Osteocyte (in vitro differentiated cells): ENCODE data around the gene KLRG1. TPM values are rescaled to one million over a fixed set of nuclear protein-coding genes. Genes with fewer than 3 reads are reported as not detected.

Experiments used
- DNase-seq: peaks from one replicate; pipeline ENCODE4 v3.0.0; 2021; ENCODE audit warnings: mixed read lengths; ENCODE audit not compliant: unreplicated experiment; ENCODE audit errors: extremely low spot score
- H3K27ac Mint-ChIP-seq: one replicate; pipeline ENCODE4 v1.8.0; 2021; ENCODE audit warnings: mild to moderate bottlenecking, mixed read lengths; ENCODE audit not compliant: unreplicated experiment
- H3K27me3 Mint-ChIP-seq: one replicate; pipeline ENCODE4 v1.8.0; 2021; ENCODE audit warnings: mixed read lengths; ENCODE audit not compliant: unreplicated experiment
- H3K36me3 Mint-ChIP-seq: one replicate; pipeline ENCODE4 v1.8.0; 2021; ENCODE audit warnings: mixed read lengths; ENCODE audit not compliant: unreplicated experiment
- H3K4me1 Mint-ChIP-seq: one replicate; pipeline ENCODE4 v1.8.0; 2021; ENCODE audit warnings: mixed read lengths; ENCODE audit not compliant: unreplicated experiment
- H3K4me3 Mint-ChIP-seq: one replicate; pipeline ENCODE4 v1.8.0; 2021; ENCODE audit warnings: mild to moderate bottlenecking, moderate library complexity, mixed read lengths; ENCODE audit not compliant: unreplicated experiment
- H3K9me3 Mint-ChIP-seq: one replicate; pipeline ENCODE4 v1.8.0; 2021; ENCODE audit warnings: mixed read lengths; ENCODE audit not compliant: unreplicated experiment
- total RNA-seq: library from RNA; stranded (reverse); gene quantifications from 2 replicates; pipeline ENCODE4 v1.2.1, GENCODE V29; 2021
- TF ChIP-seq, protein P1 (sequence below): fragments of 200-600 bp; sonication (generic); IDR thresholded peaks from 2 replicates; pipeline ENCODE4 v1.5.0; 2021; ENCODE audit warnings: antibody characterized with exemption, mild to moderate bottlenecking, moderate library complexity

Gene KLRG1
- total RNA-seq, 1 donor from 2014 or later: 0.94 TPM

GRCh38 chr12:9047105-9047504 lies 57.8 kb downstream of the KLRG1 start:
- peaks cover 22% of the 10 kb centered on the region for H3K27me3 Mint-ChIP-seq
- DNase-seq: no peak
- H3K4me3 Mint-ChIP-seq: no peak overlapping the region
- no peak overlapping the region for H3K27ac Mint-ChIP-seq
- peaks cover 1% of the 10 kb centered on the region for H3K4me1 Mint-ChIP-seq
- H3K9me3 Mint-ChIP-seq: no peaks in the 10 kb centered on the region
- no peaks in the 10 kb centered on the region for H3K36me3 Mint-ChIP-seq
- TF ChIP-seq, protein P1, sequence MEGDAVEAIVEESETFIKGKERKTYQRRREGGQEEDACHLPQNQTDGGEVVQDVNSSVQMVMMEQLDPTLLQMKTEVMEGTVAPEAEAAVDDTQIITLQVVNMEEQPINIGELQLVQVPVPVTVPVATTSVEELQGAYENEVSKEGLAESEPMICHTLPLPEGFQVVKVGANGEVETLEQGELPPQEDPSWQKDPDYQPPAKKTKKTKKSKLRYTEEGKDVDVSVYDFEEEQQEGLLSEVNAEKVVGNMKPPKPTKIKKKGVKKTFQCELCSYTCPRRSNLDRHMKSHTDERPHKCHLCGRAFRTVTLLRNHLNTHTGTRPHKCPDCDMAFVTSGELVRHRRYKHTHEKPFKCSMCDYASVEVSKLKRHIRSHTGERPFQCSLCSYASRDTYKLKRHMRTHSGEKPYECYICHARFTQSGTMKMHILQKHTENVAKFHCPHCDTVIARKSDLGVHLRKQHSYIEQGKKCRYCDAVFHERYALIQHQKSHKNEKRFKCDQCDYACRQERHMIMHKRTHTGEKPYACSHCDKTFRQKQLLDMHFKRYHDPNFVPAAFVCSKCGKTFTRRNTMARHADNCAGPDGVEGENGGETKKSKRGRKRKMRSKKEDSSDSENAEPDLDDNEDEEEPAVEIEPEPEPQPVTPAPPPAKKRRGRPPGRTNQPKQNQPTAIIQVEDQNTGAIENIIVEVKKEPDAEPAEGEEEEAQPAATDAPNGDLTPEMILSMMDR: no peak

DNA sequence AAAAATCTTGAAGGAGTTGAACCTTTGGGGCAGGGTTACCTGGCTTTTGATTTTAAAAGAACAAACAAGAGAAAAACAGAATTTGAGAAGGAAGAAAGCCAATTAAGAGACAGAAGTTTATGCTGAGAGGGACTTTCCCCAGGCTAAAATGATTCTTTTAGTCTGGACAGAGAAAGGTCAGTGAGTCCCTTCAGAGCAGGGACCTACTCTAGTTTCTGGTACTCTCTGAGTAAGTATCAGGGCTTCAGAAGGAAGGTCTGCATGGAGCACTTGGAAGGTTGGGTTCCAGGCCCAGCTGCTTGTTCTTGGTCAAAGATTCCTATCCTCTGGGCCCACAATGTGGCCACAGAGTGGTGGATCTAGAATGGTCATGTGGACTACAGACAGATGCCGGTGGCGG lies 59.6 kb downstream of the KLRG1 start:
- peaks cover 36% of the 10 kb centered on the region for H3K27me3 Mint-ChIP-seq
- TF ChIP-seq, protein P1: no peak
- H3K4me3 Mint-ChIP-seq: no peak overlapping the region
- peaks cover 1% of the 10 kb centered on the region for H3K4me1 Mint-ChIP-seq
- no peaks in the 10 kb centered on the region for H3K36me3 Mint-ChIP-seq
- DNase-seq: no peak
- H3K27ac Mint-ChIP-seq: no peak overlapping the region
- no peaks in the 10 kb centered on the region for H3K9me3 Mint-ChIP-seq

DNA sequence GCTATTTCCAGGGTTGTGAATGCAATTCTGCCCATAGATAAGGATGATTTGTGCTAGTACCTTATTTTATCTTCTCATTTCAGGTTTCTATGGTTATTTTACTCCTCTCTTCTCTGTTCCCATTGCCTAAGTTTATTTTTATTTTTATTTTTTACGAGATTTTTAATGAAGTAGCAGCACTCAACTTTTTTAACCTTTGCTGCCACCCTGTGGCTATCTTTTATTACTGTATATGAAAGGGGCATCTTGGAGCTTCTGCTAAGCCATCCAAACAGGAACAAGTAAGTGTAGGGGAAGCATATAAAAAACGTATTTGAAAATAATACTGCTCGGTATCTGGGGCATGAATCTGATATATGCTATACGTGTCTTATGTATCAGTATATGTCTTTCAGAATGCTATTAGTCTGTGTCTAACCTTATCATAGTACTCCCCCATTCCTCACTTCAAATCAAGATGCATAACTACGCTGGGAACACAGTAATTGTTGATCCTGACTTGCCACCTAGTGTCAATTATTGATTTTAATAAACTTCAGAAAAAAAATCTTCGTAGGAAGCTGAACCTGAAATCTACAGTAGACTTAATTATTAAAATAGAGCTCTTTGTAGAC lies 60.3 kb downstream of the KLRG1 start:
- Mint-ChIP-seq H3K9me3 (no peaks in the 10 kb centered on the region), H3K4me3 (no peak overlapping the region), H3K27me3 (peaks cover 37% of the 10 kb centered on the region), H3K27ac (no peak overlapping the region), H3K36me3 (no peaks in the 10 kb centered on the region), H3K4me1 (peaks cover 1% of the 10 kb centered on the region)
- TF ChIP-seq, protein P1: peak; percentile 62
- DNase-seq: no peak

DNA sequence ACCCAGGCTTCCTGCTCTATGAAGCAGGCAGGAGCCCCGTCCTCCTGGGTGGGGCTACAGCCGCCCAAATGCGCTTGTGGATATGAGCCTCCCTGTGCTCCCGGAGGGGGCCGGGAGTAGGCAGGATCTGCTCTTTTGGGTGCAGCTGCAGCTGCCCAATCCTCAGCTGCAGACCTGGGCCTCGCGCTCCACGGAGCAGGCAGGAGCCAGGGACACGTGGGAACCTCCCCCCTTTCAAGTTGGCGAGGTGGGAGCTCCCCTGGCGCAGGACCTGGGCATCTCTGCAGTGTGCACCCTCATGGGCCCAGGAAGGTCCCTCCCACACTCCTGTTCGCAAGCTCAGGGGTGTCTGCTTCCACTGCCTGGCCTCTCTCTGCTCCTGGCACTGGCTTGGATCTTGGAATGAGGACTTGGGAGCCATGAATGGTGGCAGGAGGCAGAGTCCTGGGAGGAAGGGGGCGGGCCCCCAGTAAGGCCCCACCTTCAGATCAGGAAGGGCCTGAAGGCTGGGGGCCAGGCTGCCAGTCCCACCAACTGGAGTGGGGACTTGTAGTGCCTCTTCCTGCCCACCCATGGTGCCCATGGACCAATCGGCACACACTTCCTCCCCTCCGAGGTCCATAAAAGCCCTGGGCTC lies 61.3 kb downstream of the KLRG1 start:
- Mint-ChIP-seq H3K36me3 (no peaks in the 10 kb centered on the region), H3K4me1 (peaks cover 1% of the 10 kb centered on the region), H3K27me3 (peaks cover 46% of the 10 kb centered on the region), H3K9me3 (no peaks in the 10 kb centered on the region), H3K4me3 (no peak overlapping the region), H3K27ac (no peak overlapping the region)
- DNase-seq: no peak
- TF ChIP-seq, protein P1: no peak

- TF ChIP-seq, protein P1: no peak
- Mint-ChIP-seq H3K4me1 (peaks cover 1% of the 10 kb centered on the region), H3K27ac (no peak overlapping the region), H3K9me3 (no peaks in the 10 kb centered on the region), H3K27me3 (peaks cover 47% of the 10 kb centered on the region), H3K36me3 (no peaks in the 10 kb centered on the region), H3K4me3 (no peak overlapping the region)
- no peak for DNase-seq
Measured at GRCh38 chr12:9051158-9051550, 61.8 kb downstream of the KLRG1 start.
